Endothelial cell of umbilical vein (primary cell): ENCODE data around the gene MUC20. TPM values are rescaled to one million over a fixed set of nuclear protein-coding genes. Genes with fewer than 3 reads are reported as not detected.

Experiments
- BruUV-seq: library from RNA; stranded (reverse); fragments of 400-500 nt; replicated peaks from 2 replicates; lab custom pipeline; 2021; lab: Mats Ljungman, UMichigan
- CTCF ChIA-PET: fragments of 300-600, 350-600 bp; sonication (Branson Sonifier 250); formaldehyde crosslinking; loops from one replicate; lab custom pipeline; 2021; ENCODE audit warnings: antibody characterized with exemption, inconsistent platforms; lab: Charles Lee
- POLR2A ChIA-PET: fragments of 300-600, 350-600 bp; sonication (Branson Sonifier 250); formaldehyde crosslinking; loops from one replicate; lab custom pipeline; 2021; ENCODE audit warnings: antibody characterized with exemption, inconsistent platforms; lab: Charles Lee
- DNase-seq: peaks from one replicate; pipeline ENCODE4 v3.0.0-alpha.2; 2011; ENCODE audit warnings: low read depth, low spot score
- FAIRE-seq: peaks from 2 replicates; lab custom pipeline; 2011; peaks lifted over from hg19 to GRCh38; lab: Jason Lieb, UNC
- H2AFZ ChIP-seq: 2 replicates; pipeline ENCODE4 v1.6.0; 2012; ENCODE audit warnings: low read depth, low read length, control low read depth, inconsistent platforms
- H3K27ac ChIP-seq: 2 replicates; pipeline ENCODE4 v1.5.1; 2011; ENCODE audit warnings: low read depth, mild to moderate bottlenecking, control low read depth, low read length, moderate library complexity; ENCODE audit not compliant: insufficient read depth
- H3K27me3 ChIP-seq, 2 experiments: 2 replicates each; pipeline versions ENCODE4 v1.6.0 to v1.6.1; 2011; ENCODE audit warnings: low read length in 2 of 2, mixed read lengths in 1 of 2; ENCODE audit not compliant: control insufficient read depth in 2 of 2, insufficient read depth in 2 of 2
- H3K36me3 ChIP-seq, 2 experiments: 2 replicates in 1 of 2; 3 replicates in 1 of 2; pipeline ENCODE4 v1.5.1; 2011; ENCODE audit warnings: low read length in 2 of 2, mild to moderate bottlenecking in 1 of 2, moderate library complexity in 1 of 2; ENCODE audit not compliant: control insufficient read depth in 2 of 2, insufficient read depth in 2 of 2; ENCODE audit errors: extremely low read depth in 1 of 2
- H3K4me1 ChIP-seq: 3 replicates; pipeline ENCODE4 v1.5.1; 2011; ENCODE audit warnings: mild to moderate bottlenecking, low read length; ENCODE audit not compliant: control insufficient read depth, insufficient read depth; ENCODE audit errors: extremely low read depth
- H3K4me2 ChIP-seq: 2 replicates; pipeline ENCODE4 v1.6.1; 2011; ENCODE audit warnings: low read length, control low read depth, mixed read lengths; ENCODE audit not compliant: insufficient read depth
- H3K4me3 ChIP-seq, 3 experiments: fragments of 200-600 bp in 1 of 3; sonication (generic), shearing (Covaris generic) in 1 of 3; replicated peaks in 1 of 3; 2 replicates each; pipeline ENCODE4 v1.5.1; 2011 to 2016; ENCODE audit warnings: control low read depth in 3 of 3, low read length in 3 of 3, mild to moderate bottlenecking in 2 of 3, inconsistent platforms in 1 of 3, low read depth in 1 of 3, moderate library complexity in 1 of 3; ENCODE audit not compliant: insufficient read depth in 1 of 3
- H3K79me2 ChIP-seq: 2 replicates; pipeline ENCODE4 v1.6.0; 2012; ENCODE audit warnings: low read length, inconsistent platforms; ENCODE audit not compliant: control insufficient read depth, insufficient read depth
- H3K9ac ChIP-seq: replicated peaks from 2 replicates; pipeline ENCODE3; 2011; ENCODE audit warnings: low read length, control low read depth; ENCODE audit not compliant: insufficient read depth; ENCODE audit errors: extremely low read depth
- H3K9me1 ChIP-seq: replicated peaks from 3 replicates; pipeline ENCODE4 v1.6.0; 2011; ENCODE audit warnings: mild to moderate bottlenecking, low read length; ENCODE audit not compliant: control insufficient read depth, insufficient read depth; ENCODE audit errors: extremely low read depth
- H3K9me3 ChIP-seq: replicated peaks from 2 replicates; pipeline ENCODE4 v1.5.1; 2012; ENCODE audit warnings: low read length, inconsistent platforms; ENCODE audit not compliant: control insufficient read depth, insufficient read depth
- H4K20me1 ChIP-seq: replicated peaks from 2 replicates; pipeline ENCODE3; 2011; ENCODE audit warnings: mild to moderate bottlenecking, low read length; ENCODE audit not compliant: control insufficient read depth, insufficient read depth; ENCODE audit errors: extremely low read depth
- EZH2 ChIP-seq: IDR thresholded peaks from 2 replicates; pipeline ENCODE4 v1.6.1; 2012; ENCODE audit warnings: borderline replicate concordance, low read depth, mild to moderate bottlenecking, moderate library complexity, low read length, inconsistent platforms; ENCODE audit not compliant: severe bottlenecking
- FOS ChIP-seq: IDR thresholded peaks from 2 replicates; pipeline ENCODE4 v1.6.1; 2011; ENCODE audit warnings: mild to moderate bottlenecking, low read length, moderate library complexity, borderline replicate concordance; ENCODE audit not compliant: insufficient read depth
- GATA2 ChIP-seq: IDR thresholded peaks from 2 replicates; pipeline ENCODE4 v1.7.0; 2011; ENCODE audit warnings: low read depth, mild to moderate bottlenecking, moderate library complexity, mixed read lengths, low read length; ENCODE audit not compliant: insufficient read length, insufficient read depth
- JUN ChIP-seq: IDR thresholded peaks from 2 replicates; pipeline ENCODE4 v1.6.1; 2011; ENCODE audit warnings: borderline replicate concordance, low read depth; ENCODE audit not compliant: insufficient read length, insufficient read depth
- MYC ChIP-seq: IDR thresholded peaks from one replicate; pipeline ENCODE4 v1.6.1; 2011; ENCODE audit warnings: mild to moderate bottlenecking, low read depth, low read length
- POLR2A ChIP-seq: IDR thresholded peaks from 2 replicates; pipeline ENCODE4 v1.6.1; 2012; ENCODE audit warnings: low read depth, mild to moderate bottlenecking, control low read depth, low read length
- POLR2AphosphoS5 ChIP-seq: IDR thresholded peaks from 2 replicates; pipeline ENCODE4 v1.6.1; 2012; ENCODE audit warnings: low read depth, mild to moderate bottlenecking, control low read depth, low read length, moderate library complexity; ENCODE audit not compliant: insufficient read depth
- dilution Hi-C: fragments of 300-500 bp; cut with MboI; formaldehyde crosslinking; loops from one replicate; pipeline ENCODE4 v1.15.0; 2019; ENCODE audit warnings: low sequenced_read_pairs; ENCODE audit not compliant: extremely low pct_ligation_motif_present
- intact Hi-C: fragments of 100-400 bp; cut with micrococcal nuclease; formaldehyde crosslinking; loops from one replicate; pipeline ENCODE4 v1.10.0; 2022
- polyA plus RNA-seq, 4 experiments: library from polyadenylated mRNA; depleted of rRNA in 3 of 4; stranded (reverse) in 3 of 4; unstranded in 1 of 4; fragments of >200 nt; gene quantifications; 2 replicates each; pipeline versions ENCODE4 v1.2.1 to v1.2.3, GENCODE V29; 2011 to 2012; ENCODE audit warnings: missing spikeins in 1 of 4
- total RNA-seq: library from RNA; stranded (reverse); gene quantifications from 2 replicates; pipeline ENCODE4 v1.2.3, GENCODE V29; 2021
- TF ChIP-seq, protein P1 (sequence below), 2 donors: IDR thresholded peaks; 1 replicate in 1 of 2; 2 replicates in 1 of 2; pipeline ENCODE4 v1.5.1; 2011; ENCODE audit warnings: low read length in 2 of 2, mild to moderate bottlenecking in 2 of 2, moderate library complexity in 2 of 2, control low read depth in 1 of 2, inconsistent platforms in 1 of 2, low read depth in 1 of 2; ENCODE audit not compliant: insufficient read depth in 1 of 2; ENCODE audit errors: extremely low read depth in 1 of 2
- TF ChIP-seq, protein P2 (sequence below): IDR thresholded peaks from 2 replicates; pipeline ENCODE4 v1.6.1; 2011; ENCODE audit not compliant: insufficient read depth, insufficient read length

Gene MUC20
- total and polyA plus RNA-seq, 2 donors (not counting 3 experiments of a cell fraction or from before 2014, with no cell fraction given) = 0.62 TPM; not detected in 1

DNA sequence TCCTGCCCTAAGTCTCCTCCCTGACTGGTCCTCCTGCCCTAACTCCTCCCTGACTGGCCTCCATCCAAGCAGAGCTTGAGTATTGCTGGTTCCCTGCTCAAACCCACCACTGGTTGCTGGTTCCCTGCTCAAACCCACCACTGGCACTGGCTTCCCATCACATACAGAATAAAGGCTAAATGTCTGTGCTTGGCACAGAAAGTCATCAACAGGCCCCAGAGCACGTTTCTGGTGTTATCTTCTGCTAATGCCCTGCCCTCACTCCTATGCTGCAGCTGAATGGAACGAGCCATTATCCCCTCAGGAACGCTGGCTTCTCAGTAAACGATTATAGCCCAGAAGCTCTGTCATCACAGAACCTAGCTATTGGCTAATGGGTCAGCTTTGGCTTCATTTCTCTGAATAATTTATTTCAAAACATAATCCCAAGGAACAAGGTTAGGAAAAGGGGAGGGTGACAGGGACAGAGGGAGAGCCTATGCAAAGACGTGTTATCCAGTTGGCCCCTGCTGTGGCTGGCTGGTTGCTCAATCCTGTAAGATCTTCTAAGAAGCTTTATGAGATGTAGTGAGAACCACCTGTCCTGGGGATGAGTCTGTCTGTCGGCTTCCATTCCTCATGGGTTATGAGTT lies 6.3 kb upstream of the MUC20 start:
- FAIRE-seq = no peak
- Histone ChIP-seq H3K36me3 (no peaks in the 10 kb centered on the region), H3K9me3 (no peaks in the 10 kb centered on the region), H3K9ac (no peak overlapping the region), H3K79me2 (no peaks in the 10 kb centered on the region), H4K20me1 (no peaks in the 10 kb centered on the region), H3K27me3 (peaks cover 0 to 2% of the 10 kb centered on the region in 2 experiments), H2AFZ (no peak overlapping the region), H3K4me1 (no peaks in the 10 kb centered on the region), H3K27ac (no peak overlapping the region), H3K9me1 (no peaks in the 10 kb centered on the region), H3K4me3 (no peak overlapping the region), H3K4me2 (no peak overlapping the region)
- TF ChIP-seq EZH2 (no peak), POLR2AphosphoS5 (no peak), MYC (no peak), POLR2A (no peak)
- TF ChIP-seq, protein P1, sequence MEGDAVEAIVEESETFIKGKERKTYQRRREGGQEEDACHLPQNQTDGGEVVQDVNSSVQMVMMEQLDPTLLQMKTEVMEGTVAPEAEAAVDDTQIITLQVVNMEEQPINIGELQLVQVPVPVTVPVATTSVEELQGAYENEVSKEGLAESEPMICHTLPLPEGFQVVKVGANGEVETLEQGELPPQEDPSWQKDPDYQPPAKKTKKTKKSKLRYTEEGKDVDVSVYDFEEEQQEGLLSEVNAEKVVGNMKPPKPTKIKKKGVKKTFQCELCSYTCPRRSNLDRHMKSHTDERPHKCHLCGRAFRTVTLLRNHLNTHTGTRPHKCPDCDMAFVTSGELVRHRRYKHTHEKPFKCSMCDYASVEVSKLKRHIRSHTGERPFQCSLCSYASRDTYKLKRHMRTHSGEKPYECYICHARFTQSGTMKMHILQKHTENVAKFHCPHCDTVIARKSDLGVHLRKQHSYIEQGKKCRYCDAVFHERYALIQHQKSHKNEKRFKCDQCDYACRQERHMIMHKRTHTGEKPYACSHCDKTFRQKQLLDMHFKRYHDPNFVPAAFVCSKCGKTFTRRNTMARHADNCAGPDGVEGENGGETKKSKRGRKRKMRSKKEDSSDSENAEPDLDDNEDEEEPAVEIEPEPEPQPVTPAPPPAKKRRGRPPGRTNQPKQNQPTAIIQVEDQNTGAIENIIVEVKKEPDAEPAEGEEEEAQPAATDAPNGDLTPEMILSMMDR (IDR thresholded peaks at IDR 0.05; ENCODE audit: extremely low read depth in 1 of 2, insufficient read depth in 1 of 2, low read depth in 1 of 2, low read length in 2 of 2) = no peak
- intact Hi-C loops = no loop called here
- no TSS peak for BruUV-seq
- ChIA-PET CTCF (no interaction called here), POLR2A (no interaction called here)
- dilution Hi-C loops = no loop called here
- DNase-seq = no peak

DNA sequence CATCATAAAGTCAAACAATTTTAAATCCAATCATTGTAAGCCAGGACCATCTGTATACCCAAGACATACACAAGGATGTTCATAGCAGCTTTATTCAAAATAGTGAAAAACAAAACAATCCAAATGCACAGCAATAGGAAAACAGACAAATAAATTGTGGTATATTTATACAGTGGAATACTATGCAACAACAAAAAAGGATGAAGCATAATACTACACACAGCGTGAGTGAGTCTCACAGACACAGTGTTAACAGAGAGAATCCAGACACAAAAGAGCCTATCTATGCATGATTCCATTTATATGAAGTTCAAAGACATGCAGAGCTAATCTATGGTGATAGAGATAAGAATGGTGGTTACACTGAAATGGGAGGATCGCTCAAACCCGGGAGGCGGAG lies 5.6 kb upstream of the MUC20 start:
- BruUV-seq = no TSS peak
- no peak overlapping the region for H3K4me3 ChIP-seq
- H3K4me1 ChIP-seq = no peaks in the 10 kb centered on the region
- ChIA-PET POLR2A (no interaction called here), CTCF (no interaction called here)
- no peak overlapping the region for H3K4me2 ChIP-seq
- dilution Hi-C loops (no loop called here), intact Hi-C loops (no loop called here)
- no peak overlapping the region for H2AFZ ChIP-seq
- no peaks in the 10 kb centered on the region for H3K9me3 ChIP-seq
- TF ChIP-seq POLR2A (no peak), FOS (no peak), GATA2 (no peak), JUN (no peak), EZH2 (no peak), MYC (no peak)
- TF ChIP-seq, protein P1 (IDR thresholded peaks at IDR 0.05; ENCODE audit: extremely low read depth in 1 of 2, insufficient read depth in 1 of 2, low read depth in 1 of 2, low read length in 2 of 2) = no peak
- TF ChIP-seq, protein P2, sequence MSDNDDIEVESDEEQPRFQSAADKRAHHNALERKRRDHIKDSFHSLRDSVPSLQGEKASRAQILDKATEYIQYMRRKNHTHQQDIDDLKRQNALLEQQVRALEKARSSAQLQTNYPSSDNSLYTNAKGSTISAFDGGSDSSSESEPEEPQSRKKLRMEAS = no peak
- no peak overlapping the region for H3K9ac ChIP-seq
- no peaks in the 10 kb centered on the region for H3K36me3 ChIP-seq
- no peaks in the 10 kb centered on the region for H4K20me1 ChIP-seq
- no peak for DNase-seq
- FAIRE-seq = no peak
- no peaks in the 10 kb centered on the region for H3K9me1 ChIP-seq
- H3K27me3 ChIP-seq = peaks cover 2 to 3% of the 10 kb centered on the region in 2 experiments
- H3K79me2 ChIP-seq = no peaks in the 10 kb centered on the region
- H3K27ac ChIP-seq = no peak overlapping the region
